Endothelial cell of umbilical vein (primary cell): ENCODE results near the gene DIP2A. TPM values are rescaled to one million over a fixed set of nuclear protein-coding genes. Genes with fewer than 3 reads are reported as not detected.

Experiments
- BruUV-seq: library from RNA; stranded (reverse); fragments of 400-500 nt; replicated peaks from 2 replicates; lab custom pipeline; 2021; lab: Mats Ljungman, UMichigan
- CTCF ChIA-PET: fragments of 300-600, 350-600 bp; sonication (Branson Sonifier 250); formaldehyde crosslinking; loops from one replicate; lab custom pipeline; 2021; ENCODE audit warnings: antibody characterized with exemption, inconsistent platforms; lab: Charles Lee
- POLR2A ChIA-PET: fragments of 300-600, 350-600 bp; sonication (Branson Sonifier 250); formaldehyde crosslinking; loops from one replicate; lab custom pipeline; 2021; ENCODE audit warnings: antibody characterized with exemption, inconsistent platforms; lab: Charles Lee
- DNase-seq: peaks from one replicate; pipeline ENCODE4 v3.0.0-alpha.2; 2011; ENCODE audit warnings: low read depth, low spot score
- FAIRE-seq: peaks from 2 replicates; lab custom pipeline; 2011; peaks lifted over from hg19 to GRCh38; lab: Jason Lieb, UNC
- H2AFZ ChIP-seq: 2 replicates; pipeline ENCODE4 v1.6.0; 2012; ENCODE audit warnings: low read depth, low read length, control low read depth, inconsistent platforms
- H3K27ac ChIP-seq: 2 replicates; pipeline ENCODE4 v1.5.1; 2011; ENCODE audit warnings: low read depth, mild to moderate bottlenecking, control low read depth, low read length, moderate library complexity; ENCODE audit not compliant: insufficient read depth
- H3K27me3 ChIP-seq, 2 experiments: 2 replicates each; pipeline versions ENCODE4 v1.6.0 to v1.6.1; 2011; ENCODE audit warnings: low read length in 2 of 2, mixed read lengths in 1 of 2; ENCODE audit not compliant: control insufficient read depth in 2 of 2, insufficient read depth in 2 of 2
- H3K36me3 ChIP-seq, 2 experiments: 2 replicates in 1 of 2; 3 replicates in 1 of 2; pipeline ENCODE4 v1.5.1; 2011; ENCODE audit warnings: low read length in 2 of 2, mild to moderate bottlenecking in 1 of 2, moderate library complexity in 1 of 2; ENCODE audit not compliant: control insufficient read depth in 2 of 2, insufficient read depth in 2 of 2; ENCODE audit errors: extremely low read depth in 1 of 2
- H3K4me1 ChIP-seq: 3 replicates; pipeline ENCODE4 v1.5.1; 2011; ENCODE audit warnings: mild to moderate bottlenecking, low read length; ENCODE audit not compliant: control insufficient read depth, insufficient read depth; ENCODE audit errors: extremely low read depth
- H3K4me2 ChIP-seq: 2 replicates; pipeline ENCODE4 v1.6.1; 2011; ENCODE audit warnings: low read length, control low read depth, mixed read lengths; ENCODE audit not compliant: insufficient read depth
- H3K4me3 ChIP-seq, 3 experiments: fragments of 200-600 bp in 1 of 3; sonication (generic), shearing (Covaris generic) in 1 of 3; replicated peaks in 1 of 3; 2 replicates each; pipeline ENCODE4 v1.5.1; 2011 to 2016; ENCODE audit warnings: control low read depth in 3 of 3, low read length in 3 of 3, mild to moderate bottlenecking in 2 of 3, inconsistent platforms in 1 of 3, low read depth in 1 of 3, moderate library complexity in 1 of 3; ENCODE audit not compliant: insufficient read depth in 1 of 3
- H3K79me2 ChIP-seq: 2 replicates; pipeline ENCODE4 v1.6.0; 2012; ENCODE audit warnings: low read length, inconsistent platforms; ENCODE audit not compliant: control insufficient read depth, insufficient read depth
- H3K9ac ChIP-seq: replicated peaks from 2 replicates; pipeline ENCODE3; 2011; ENCODE audit warnings: low read length, control low read depth; ENCODE audit not compliant: insufficient read depth; ENCODE audit errors: extremely low read depth
- H3K9me1 ChIP-seq: replicated peaks from 3 replicates; pipeline ENCODE4 v1.6.0; 2011; ENCODE audit warnings: mild to moderate bottlenecking, low read length; ENCODE audit not compliant: control insufficient read depth, insufficient read depth; ENCODE audit errors: extremely low read depth
- H3K9me3 ChIP-seq: replicated peaks from 2 replicates; pipeline ENCODE4 v1.5.1; 2012; ENCODE audit warnings: low read length, inconsistent platforms; ENCODE audit not compliant: control insufficient read depth, insufficient read depth
- H4K20me1 ChIP-seq: replicated peaks from 2 replicates; pipeline ENCODE3; 2011; ENCODE audit warnings: mild to moderate bottlenecking, low read length; ENCODE audit not compliant: control insufficient read depth, insufficient read depth; ENCODE audit errors: extremely low read depth
- EZH2 ChIP-seq: IDR thresholded peaks from 2 replicates; pipeline ENCODE4 v1.6.1; 2012; ENCODE audit warnings: borderline replicate concordance, low read depth, mild to moderate bottlenecking, moderate library complexity, low read length, inconsistent platforms; ENCODE audit not compliant: severe bottlenecking
- FOS ChIP-seq: IDR thresholded peaks from 2 replicates; pipeline ENCODE4 v1.6.1; 2011; ENCODE audit warnings: mild to moderate bottlenecking, low read length, moderate library complexity, borderline replicate concordance; ENCODE audit not compliant: insufficient read depth
- GATA2 ChIP-seq: IDR thresholded peaks from 2 replicates; pipeline ENCODE4 v1.7.0; 2011; ENCODE audit warnings: low read depth, mild to moderate bottlenecking, moderate library complexity, mixed read lengths, low read length; ENCODE audit not compliant: insufficient read length, insufficient read depth
- JUN ChIP-seq: IDR thresholded peaks from 2 replicates; pipeline ENCODE4 v1.6.1; 2011; ENCODE audit warnings: borderline replicate concordance, low read depth; ENCODE audit not compliant: insufficient read length, insufficient read depth
- MYC ChIP-seq: IDR thresholded peaks from one replicate; pipeline ENCODE4 v1.6.1; 2011; ENCODE audit warnings: mild to moderate bottlenecking, low read depth, low read length
- POLR2A ChIP-seq: IDR thresholded peaks from 2 replicates; pipeline ENCODE4 v1.6.1; 2012; ENCODE audit warnings: low read depth, mild to moderate bottlenecking, control low read depth, low read length
- POLR2AphosphoS5 ChIP-seq: IDR thresholded peaks from 2 replicates; pipeline ENCODE4 v1.6.1; 2012; ENCODE audit warnings: low read depth, mild to moderate bottlenecking, control low read depth, low read length, moderate library complexity; ENCODE audit not compliant: insufficient read depth
- dilution Hi-C: fragments of 300-500 bp; cut with MboI; formaldehyde crosslinking; loops from one replicate; pipeline ENCODE4 v1.15.0; 2019; ENCODE audit warnings: low sequenced_read_pairs; ENCODE audit not compliant: extremely low pct_ligation_motif_present
- intact Hi-C: fragments of 100-400 bp; cut with micrococcal nuclease; formaldehyde crosslinking; loops from one replicate; pipeline ENCODE4 v1.10.0; 2022
- polyA plus RNA-seq, 4 experiments: library from polyadenylated mRNA; depleted of rRNA in 3 of 4; stranded (reverse) in 3 of 4; unstranded in 1 of 4; fragments of >200 nt; gene quantifications; 2 replicates each; pipeline versions ENCODE4 v1.2.1 to v1.2.3, GENCODE V29; 2011 to 2012; ENCODE audit warnings: missing spikeins in 1 of 4
- total RNA-seq: library from RNA; stranded (reverse); gene quantifications from 2 replicates; pipeline ENCODE4 v1.2.3, GENCODE V29; 2021
- TF ChIP-seq, protein P1 (sequence below), 2 donors: IDR thresholded peaks; 1 replicate in 1 of 2; 2 replicates in 1 of 2; pipeline ENCODE4 v1.5.1; 2011; ENCODE audit warnings: low read length in 2 of 2, mild to moderate bottlenecking in 2 of 2, moderate library complexity in 2 of 2, control low read depth in 1 of 2, inconsistent platforms in 1 of 2, low read depth in 1 of 2; ENCODE audit not compliant: insufficient read depth in 1 of 2; ENCODE audit errors: extremely low read depth in 1 of 2
- TF ChIP-seq, protein P2 (sequence below): IDR thresholded peaks from 2 replicates; pipeline ENCODE4 v1.6.1; 2011; ENCODE audit not compliant: insufficient read depth, insufficient read length

Gene DIP2A
- total and polyA plus RNA-seq, 2 donors (not counting 3 experiments of a cell fraction or from before 2014, with no cell fraction given) = 34.5 to 62.1 TPM

GRCh38 chr21:46441961-46442498 is 16.7 kb upstream of the DIP2A start:
- intact Hi-C loops = no loop called here
- POLR2A ChIA-PET = no interaction called here
- H3K9me1 ChIP-seq = no peaks in the 10 kb centered on the region
- no peak overlapping the region for H3K27ac ChIP-seq
- no peaks in the 10 kb centered on the region for H3K79me2 ChIP-seq
- no peak overlapping the region for H3K9ac ChIP-seq
- H4K20me1 ChIP-seq = no peaks in the 10 kb centered on the region
- H3K9me3 ChIP-seq = no peaks in the 10 kb centered on the region
- H2AFZ ChIP-seq = no peak overlapping the region
- FAIRE-seq = no peak
- CTCF ChIA-PET = no interaction called here
- TF ChIP-seq POLR2AphosphoS5 (no peak), JUN (no peak), GATA2 (no peak), EZH2 (no peak), POLR2A (no peak), MYC (no peak), FOS (no peak)
- TF ChIP-seq, protein P1, sequence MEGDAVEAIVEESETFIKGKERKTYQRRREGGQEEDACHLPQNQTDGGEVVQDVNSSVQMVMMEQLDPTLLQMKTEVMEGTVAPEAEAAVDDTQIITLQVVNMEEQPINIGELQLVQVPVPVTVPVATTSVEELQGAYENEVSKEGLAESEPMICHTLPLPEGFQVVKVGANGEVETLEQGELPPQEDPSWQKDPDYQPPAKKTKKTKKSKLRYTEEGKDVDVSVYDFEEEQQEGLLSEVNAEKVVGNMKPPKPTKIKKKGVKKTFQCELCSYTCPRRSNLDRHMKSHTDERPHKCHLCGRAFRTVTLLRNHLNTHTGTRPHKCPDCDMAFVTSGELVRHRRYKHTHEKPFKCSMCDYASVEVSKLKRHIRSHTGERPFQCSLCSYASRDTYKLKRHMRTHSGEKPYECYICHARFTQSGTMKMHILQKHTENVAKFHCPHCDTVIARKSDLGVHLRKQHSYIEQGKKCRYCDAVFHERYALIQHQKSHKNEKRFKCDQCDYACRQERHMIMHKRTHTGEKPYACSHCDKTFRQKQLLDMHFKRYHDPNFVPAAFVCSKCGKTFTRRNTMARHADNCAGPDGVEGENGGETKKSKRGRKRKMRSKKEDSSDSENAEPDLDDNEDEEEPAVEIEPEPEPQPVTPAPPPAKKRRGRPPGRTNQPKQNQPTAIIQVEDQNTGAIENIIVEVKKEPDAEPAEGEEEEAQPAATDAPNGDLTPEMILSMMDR (IDR thresholded peaks at IDR 0.05; ENCODE audit: extremely low read depth in 1 of 2, insufficient read depth in 1 of 2, low read depth in 1 of 2, low read length in 2 of 2) = no peak
- TF ChIP-seq, protein P2, sequence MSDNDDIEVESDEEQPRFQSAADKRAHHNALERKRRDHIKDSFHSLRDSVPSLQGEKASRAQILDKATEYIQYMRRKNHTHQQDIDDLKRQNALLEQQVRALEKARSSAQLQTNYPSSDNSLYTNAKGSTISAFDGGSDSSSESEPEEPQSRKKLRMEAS = no peak
- H3K4me1 ChIP-seq = no peaks in the 10 kb centered on the region
- H3K36me3 ChIP-seq = peaks cover 12 to 29% of the 10 kb centered on the region in 2 experiments
- no TSS peak for BruUV-seq
- dilution Hi-C loops = no loop called here
- no peak overlapping the region for H3K4me2 ChIP-seq
- H3K27me3 ChIP-seq = no peaks in the 10 kb centered on the region
- no peak for DNase-seq
- no peak overlapping the region for H3K4me3 ChIP-seq
